ENCODE data around the gene EVC. TPM values are rescaled to one million over a fixed set of nuclear protein-coding genes. Genes with fewer than 3 reads are reported as not detected.

Gene EVC
- total RNA-seq, 1 experiment from 2014 or later = 3.1 TPM

Other genes with a start within 250 kb of the EVC start
- not detected in 2 replicates for gene EVC2, start 2.6 kb upstream of the EVC start, total RNA-seq (2014; rRNA removed; shearing (Covaris generic))
- 0.07 and 0.20 TPM in 2 replicates for gene CRMP1, start 181.9 kb downstream of the EVC start, total RNA-seq (2014; rRNA removed; shearing (Covaris generic))

All from NCI-H460 (cell line).